Panc1 (cell line): ENCODE data around the gene CEP78.

Experiments
- TCF7L2 ChIP-seq: IDR thresholded peaks from 2 replicates; pipeline ENCODE4 v1.6.1; 2011; ENCODE audit warnings: mild to moderate bottlenecking, low read depth, low read length, inconsistent platforms
- TF ChIP-seq, protein P1 (sequence below): fragments of 450-650 bp; IDR thresholded peaks from 2 replicates; pipeline ENCODE4 v1.5.1; 2017; ENCODE audit warnings: mild to moderate bottlenecking
- TF ChIP-seq, protein P2 (sequence below), 2 experiments: IDR thresholded peaks; 2 replicates each; pipeline ENCODE4 v1.6.1; 2011 to 2012; ENCODE audit warnings: low read depth in 2 of 2, control low read depth in 1 of 2, low read length in 1 of 2, mild to moderate bottlenecking in 1 of 2, moderate library complexity in 1 of 2; ENCODE audit not compliant: insufficient read depth in 1 of 2

DNA sequence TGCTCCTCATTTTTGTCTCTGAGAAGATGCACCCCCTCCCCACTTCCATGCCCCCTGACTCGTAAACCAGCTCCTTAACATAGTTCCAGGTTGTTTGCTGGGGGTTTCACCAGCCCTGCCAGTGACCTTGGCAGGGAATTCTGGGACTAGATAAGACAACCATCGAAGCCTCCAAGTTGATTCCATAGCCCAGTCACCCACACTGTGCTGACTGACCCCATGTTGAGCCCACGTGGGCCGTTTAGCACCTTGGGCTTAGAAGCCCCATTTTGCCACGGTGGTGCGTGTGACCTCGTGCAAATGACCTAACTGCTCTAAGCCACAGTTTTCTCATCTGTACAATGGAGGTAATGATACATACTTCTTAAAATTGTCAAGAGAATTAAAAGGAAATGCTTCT is 85.6 kb downstream of the CEP78 start:
- TF ChIP-seq, protein P1, sequence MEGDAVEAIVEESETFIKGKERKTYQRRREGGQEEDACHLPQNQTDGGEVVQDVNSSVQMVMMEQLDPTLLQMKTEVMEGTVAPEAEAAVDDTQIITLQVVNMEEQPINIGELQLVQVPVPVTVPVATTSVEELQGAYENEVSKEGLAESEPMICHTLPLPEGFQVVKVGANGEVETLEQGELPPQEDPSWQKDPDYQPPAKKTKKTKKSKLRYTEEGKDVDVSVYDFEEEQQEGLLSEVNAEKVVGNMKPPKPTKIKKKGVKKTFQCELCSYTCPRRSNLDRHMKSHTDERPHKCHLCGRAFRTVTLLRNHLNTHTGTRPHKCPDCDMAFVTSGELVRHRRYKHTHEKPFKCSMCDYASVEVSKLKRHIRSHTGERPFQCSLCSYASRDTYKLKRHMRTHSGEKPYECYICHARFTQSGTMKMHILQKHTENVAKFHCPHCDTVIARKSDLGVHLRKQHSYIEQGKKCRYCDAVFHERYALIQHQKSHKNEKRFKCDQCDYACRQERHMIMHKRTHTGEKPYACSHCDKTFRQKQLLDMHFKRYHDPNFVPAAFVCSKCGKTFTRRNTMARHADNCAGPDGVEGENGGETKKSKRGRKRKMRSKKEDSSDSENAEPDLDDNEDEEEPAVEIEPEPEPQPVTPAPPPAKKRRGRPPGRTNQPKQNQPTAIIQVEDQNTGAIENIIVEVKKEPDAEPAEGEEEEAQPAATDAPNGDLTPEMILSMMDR: no peak
- TF ChIP-seq, protein P2, sequence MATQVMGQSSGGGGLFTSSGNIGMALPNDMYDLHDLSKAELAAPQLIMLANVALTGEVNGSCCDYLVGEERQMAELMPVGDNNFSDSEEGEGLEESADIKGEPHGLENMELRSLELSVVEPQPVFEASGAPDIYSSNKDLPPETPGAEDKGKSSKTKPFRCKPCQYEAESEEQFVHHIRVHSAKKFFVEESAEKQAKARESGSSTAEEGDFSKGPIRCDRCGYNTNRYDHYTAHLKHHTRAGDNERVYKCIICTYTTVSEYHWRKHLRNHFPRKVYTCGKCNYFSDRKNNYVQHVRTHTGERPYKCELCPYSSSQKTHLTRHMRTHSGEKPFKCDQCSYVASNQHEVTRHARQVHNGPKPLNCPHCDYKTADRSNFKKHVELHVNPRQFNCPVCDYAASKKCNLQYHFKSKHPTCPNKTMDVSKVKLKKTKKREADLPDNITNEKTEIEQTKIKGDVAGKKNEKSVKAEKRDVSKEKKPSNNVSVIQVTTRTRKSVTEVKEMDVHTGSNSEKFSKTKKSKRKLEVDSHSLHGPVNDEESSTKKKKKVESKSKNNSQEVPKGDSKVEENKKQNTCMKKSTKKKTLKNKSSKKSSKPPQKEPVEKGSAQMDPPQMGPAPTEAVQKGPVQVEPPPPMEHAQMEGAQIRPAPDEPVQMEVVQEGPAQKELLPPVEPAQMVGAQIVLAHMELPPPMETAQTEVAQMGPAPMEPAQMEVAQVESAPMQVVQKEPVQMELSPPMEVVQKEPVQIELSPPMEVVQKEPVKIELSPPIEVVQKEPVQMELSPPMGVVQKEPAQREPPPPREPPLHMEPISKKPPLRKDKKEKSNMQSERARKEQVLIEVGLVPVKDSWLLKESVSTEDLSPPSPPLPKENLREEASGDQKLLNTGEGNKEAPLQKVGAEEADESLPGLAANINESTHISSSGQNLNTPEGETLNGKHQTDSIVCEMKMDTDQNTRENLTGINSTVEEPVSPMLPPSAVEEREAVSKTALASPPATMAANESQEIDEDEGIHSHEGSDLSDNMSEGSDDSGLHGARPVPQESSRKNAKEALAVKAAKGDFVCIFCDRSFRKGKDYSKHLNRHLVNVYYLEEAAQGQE (IDR thresholded peaks at IDR 0.05; ENCODE audit: insufficient read depth in 1 of 2, low read depth in 2 of 2, low read length in 1 of 2): no peak
- no peak for TF ChIP-seq TCF7L2
